Measurements from ENCODE around the gene HNF1A.

DNA sequence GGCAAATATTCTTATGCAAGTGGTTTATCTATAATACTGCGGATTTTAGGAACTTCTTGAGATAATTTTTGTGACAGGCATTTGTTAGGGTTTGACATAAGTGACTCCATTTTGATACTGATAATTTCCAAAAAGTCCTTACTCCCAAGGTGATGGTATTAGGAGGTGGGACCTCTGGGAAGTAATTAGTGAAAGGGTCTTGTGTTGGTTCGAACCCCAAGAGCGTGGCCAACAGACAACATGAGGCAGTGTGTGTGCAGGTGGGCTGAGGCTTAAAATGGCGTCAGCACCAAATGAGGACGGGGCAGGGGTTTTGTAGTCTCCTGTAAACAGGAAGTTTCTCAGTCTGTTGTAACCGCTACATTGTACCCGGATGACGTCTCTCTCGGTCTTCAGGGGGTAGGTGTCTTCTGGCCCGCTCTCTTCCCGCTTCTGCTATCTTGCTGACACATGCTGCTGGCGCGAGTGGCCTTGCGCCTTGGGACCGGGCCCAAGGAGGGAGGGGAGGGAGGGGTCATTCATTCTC, 39.7 kb downstream of the HNF1A start:
- TF ChIP-seq, protein P1, sequence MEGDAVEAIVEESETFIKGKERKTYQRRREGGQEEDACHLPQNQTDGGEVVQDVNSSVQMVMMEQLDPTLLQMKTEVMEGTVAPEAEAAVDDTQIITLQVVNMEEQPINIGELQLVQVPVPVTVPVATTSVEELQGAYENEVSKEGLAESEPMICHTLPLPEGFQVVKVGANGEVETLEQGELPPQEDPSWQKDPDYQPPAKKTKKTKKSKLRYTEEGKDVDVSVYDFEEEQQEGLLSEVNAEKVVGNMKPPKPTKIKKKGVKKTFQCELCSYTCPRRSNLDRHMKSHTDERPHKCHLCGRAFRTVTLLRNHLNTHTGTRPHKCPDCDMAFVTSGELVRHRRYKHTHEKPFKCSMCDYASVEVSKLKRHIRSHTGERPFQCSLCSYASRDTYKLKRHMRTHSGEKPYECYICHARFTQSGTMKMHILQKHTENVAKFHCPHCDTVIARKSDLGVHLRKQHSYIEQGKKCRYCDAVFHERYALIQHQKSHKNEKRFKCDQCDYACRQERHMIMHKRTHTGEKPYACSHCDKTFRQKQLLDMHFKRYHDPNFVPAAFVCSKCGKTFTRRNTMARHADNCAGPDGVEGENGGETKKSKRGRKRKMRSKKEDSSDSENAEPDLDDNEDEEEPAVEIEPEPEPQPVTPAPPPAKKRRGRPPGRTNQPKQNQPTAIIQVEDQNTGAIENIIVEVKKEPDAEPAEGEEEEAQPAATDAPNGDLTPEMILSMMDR (IDR thresholded peaks at IDR 0.05): no peak
- no peak for TF ChIP-seq POLR2A (IDR thresholded peaks at IDR 0.05)

Measured in gastroesophageal sphincter (tissue), 3 donors.